Smooth muscle cell (in vitro differentiated cells): ENCODE data around the gene MAML3. TPM values are rescaled to one million over a fixed set of nuclear protein-coding genes. Genes with fewer than 3 reads are reported as not detected.

Experiments used
- DNase-seq: peaks from one replicate; lab custom pipeline; 2025; ENCODE audit not compliant: unreplicated experiment; lab: John Stamatoyannopoulos, UW
- H2AFZ ChIP-seq: fragments of 200-600 bp; sonication (generic); 2 replicates; pipeline ENCODE4 v1.6.0; 2016; ENCODE audit warnings: antibody characterized with exemption, low read depth, mild to moderate bottlenecking
- H3F3A ChIP-seq: fragments of 200-600 bp; sonication (generic); 2 replicates; pipeline ENCODE4 v1.6.0; 2017; ENCODE audit warnings: antibody characterized with exemption, low read depth
- H3K27ac ChIP-seq: fragments of 200-600 bp; sonication (generic); 2 replicates; pipeline ENCODE4 v1.5.1; 2016; ENCODE audit warnings: low read depth, mild to moderate bottlenecking
- H3K27me3 ChIP-seq: fragments of 200-600 bp; sonication (generic); 2 replicates; pipeline ENCODE4 v1.6.1; 2016; ENCODE audit warnings: low read depth, mild to moderate bottlenecking
- H3K36me3 ChIP-seq: fragments of 200-600 bp; sonication (generic); 2 replicates; pipeline ENCODE4 v1.5.1; 2016; ENCODE audit warnings: low read depth
- H3K4me1 ChIP-seq: fragments of 200-600 bp; sonication (generic); 2 replicates; pipeline ENCODE4 v1.5.1; 2016; ENCODE audit warnings: low read depth
- H3K4me2 ChIP-seq: fragments of 200-600 bp; sonication (generic); 2 replicates; pipeline ENCODE4 v1.6.0; 2016; ENCODE audit warnings: mild to moderate bottlenecking
- H3K4me3 ChIP-seq: fragments of 200-600 bp; sonication (generic); 2 replicates; pipeline ENCODE4 v1.5.1; 2016; ENCODE audit warnings: mild to moderate bottlenecking
- H3K79me2 ChIP-seq: fragments of 200-600 bp; sonication (generic); 2 replicates; pipeline ENCODE4 v1.6.0; 2016; ENCODE audit warnings: low read depth, mild to moderate bottlenecking
- H3K9ac ChIP-seq: fragments of 200-600 bp; sonication (generic); 2 replicates; pipeline ENCODE4 v1.6.0; 2016; ENCODE audit warnings: low read depth
- H3K9me3 ChIP-seq: fragments of 200-600 bp; sonication (generic); replicated peaks from 2 replicates; pipeline ENCODE4 v1.5.1; 2016; ENCODE audit warnings: low read depth
- H4K20me1 ChIP-seq: fragments of 200-600 bp; sonication (generic); 2 replicates; pipeline ENCODE4 v1.6.0; 2016; ENCODE audit warnings: low read depth
- CTCF ChIP-seq: fragments of 200-600 bp; sonication (generic); IDR thresholded peaks from 2 replicates; pipeline ENCODE4 v1.5.1; 2017; ENCODE audit warnings: borderline replicate concordance, mild to moderate bottlenecking, antibody characterized with exemption; ENCODE audit not compliant: insufficient read depth, poor library complexity, severe bottlenecking
- WGBS: methylation state at CpG from one replicate; pipeline ENCODE4 v1.1.7; 2016; ENCODE audit warnings: low lambda C conversion rate; 5-methylcytosine and 5-hydroxymethylcytosine counted together
- polyA plus RNA-seq: library from polyadenylated mRNA; unstranded; fragments of >200 nt; fragmentation: Nextera tagmentation; extraction: Ambion mirVana; gene quantifications from 2 replicates; pipeline ENCODE4 v1.2.1, GENCODE V29; 2016
- total RNA-seq: library from RNA; depleted of rRNA; stranded (reverse); fragments of >200 nt; gene quantifications from 2 replicates; pipeline ENCODE4 v1.2.3, GENCODE V29; 2014

MAML3 gene
- total and polyA plus RNA-seq, 2 experiments from 2014 or later, result 4.9 to 12.6 TPM

DNA sequence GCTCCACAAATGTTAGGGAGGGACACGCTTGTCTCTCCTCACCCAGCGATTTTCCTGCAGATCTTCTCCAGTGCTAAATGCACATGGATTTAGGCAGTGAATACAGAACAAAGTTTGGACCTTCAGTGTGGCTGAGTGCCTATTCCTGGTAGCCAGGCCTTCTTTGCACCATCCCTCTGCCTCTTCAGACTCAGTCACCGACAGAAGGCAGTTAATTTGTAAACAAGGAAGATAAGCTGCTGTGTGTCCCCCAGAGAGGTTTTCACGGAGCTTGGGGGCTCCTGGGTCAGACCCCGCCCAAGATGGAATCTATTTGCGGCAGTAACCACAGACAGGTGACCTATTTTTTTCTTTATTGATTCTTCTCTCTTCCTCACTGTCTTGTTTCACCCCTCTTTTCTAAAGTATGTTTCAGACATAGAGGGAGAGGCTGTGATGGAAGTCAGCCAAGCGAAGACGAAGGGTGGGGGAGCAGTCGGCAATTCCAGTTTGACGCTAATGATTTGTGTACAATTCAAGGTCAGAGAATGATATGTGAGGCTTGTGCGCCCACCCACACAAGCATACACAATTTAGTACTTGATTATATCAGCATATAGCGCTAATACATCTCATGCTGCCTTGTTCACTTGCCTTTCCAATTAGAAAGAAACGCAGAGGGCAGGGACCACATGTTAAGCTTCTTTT lies 287.6 kb downstream of the MAML3 start:
- no peak overlapping the region for H3K9ac ChIP-seq
- H3F3A ChIP-seq, result no peaks in the 10 kb centered on the region
- H3K36me3 ChIP-seq, result no peaks in the 10 kb centered on the region
- H3K27me3 ChIP-seq, result no peaks in the 10 kb centered on the region
- no peak overlapping the region for H3K27ac ChIP-seq
- H4K20me1 ChIP-seq, result peaks cover 6% of the 10 kb centered on the region
- no peaks in the 10 kb centered on the region for H3K9me3 ChIP-seq
- no peak overlapping the region for H2AFZ ChIP-seq
- no peak for TF ChIP-seq CTCF
- 80% methylated on average over 13 of the region's 13 CpGs for WGBS
- peaks cover 21% of the 10 kb centered on the region for H3K79me2 ChIP-seq
- DNase-seq, result no peak
- H3K4me1 ChIP-seq, result peaks cover 8% of the 10 kb centered on the region
- no peak overlapping the region for H3K4me2 ChIP-seq
- H3K4me3 ChIP-seq, result no peak overlapping the region

DNA sequence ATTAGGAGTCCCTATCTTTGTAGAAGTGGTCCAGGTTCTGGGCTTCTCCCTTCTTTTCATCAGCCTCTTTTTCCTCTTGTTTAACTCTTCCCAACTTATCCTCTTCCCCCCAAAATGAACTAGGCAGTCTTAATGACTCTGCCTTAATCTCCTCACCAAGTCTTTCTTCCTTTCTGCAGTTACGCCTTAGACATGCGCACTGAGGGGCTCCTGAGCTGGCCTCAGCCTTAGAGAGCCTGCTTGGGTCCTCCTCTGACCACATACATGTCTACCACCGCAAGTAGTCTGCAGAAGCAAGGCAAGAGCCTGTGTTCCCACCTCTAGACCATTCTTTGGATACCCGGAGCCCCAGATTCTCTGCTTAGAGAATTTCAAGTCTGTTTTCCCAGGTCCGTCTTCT lies 288.4 kb downstream of the MAML3 start:
- Histone ChIP-seq H3K4me1 (peaks cover 5% of the 10 kb centered on the region), H3F3A (no peaks in the 10 kb centered on the region), H4K20me1 (peaks cover 6% of the 10 kb centered on the region), H3K79me2 (peaks cover 17% of the 10 kb centered on the region), H3K4me3 (no peak overlapping the region), H3K9me3 (no peaks in the 10 kb centered on the region), H3K4me2 (no peak overlapping the region), H2AFZ (no peak overlapping the region), H3K36me3 (no peaks in the 10 kb centered on the region), H3K27ac (no peak overlapping the region), H3K9ac (no peak overlapping the region), H3K27me3 (no peaks in the 10 kb centered on the region)
- 98% methylated on average over 5 of the region's 5 CpGs for WGBS
- no peak for DNase-seq
- TF ChIP-seq CTCF, result no peak

DNA sequence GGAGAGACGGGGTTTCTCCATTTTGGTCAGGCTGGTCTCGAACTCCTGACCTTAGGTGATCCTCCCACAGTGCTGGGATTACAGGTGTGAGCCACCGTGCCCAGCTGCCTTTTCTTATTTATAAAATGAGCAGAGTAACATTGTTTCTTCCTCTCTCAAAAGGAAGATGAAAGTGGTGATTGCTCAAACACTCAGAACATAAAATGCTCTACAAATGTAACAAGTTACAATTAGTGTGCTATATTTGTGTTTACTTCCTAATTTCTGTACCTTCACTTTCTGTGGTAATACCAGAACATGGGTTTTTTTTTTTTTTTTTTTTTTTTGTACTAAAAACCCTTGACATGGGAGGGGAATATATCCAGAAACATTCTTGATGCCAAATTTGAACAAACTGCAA lies 290.5 kb downstream of the MAML3 start:
- Histone ChIP-seq H2AFZ (no peak overlapping the region), H3K27me3 (no peaks in the 10 kb centered on the region), H3F3A (no peaks in the 10 kb centered on the region), H3K36me3 (no peaks in the 10 kb centered on the region), H4K20me1 (peaks cover 11% of the 10 kb centered on the region), H3K9ac (no peak overlapping the region), H3K4me1 (peaks cover 10% of the 10 kb centered on the region), H3K9me3 (no peaks in the 10 kb centered on the region), H3K79me2 (peaks cover 13% of the 10 kb centered on the region), H3K4me2 (no peak overlapping the region), H3K4me3 (no peak overlapping the region), H3K27ac (no peak overlapping the region)
- no peak for DNase-seq
- no peak for TF ChIP-seq CTCF
- WGBS, result 86% methylated on average over 3 of the region's 3 CpGs

GRCh38 chr4:139861471-139861870 lies 292.5 kb downstream of the MAML3 start:
- Histone ChIP-seq H4K20me1 (peaks cover 27% of the 10 kb centered on the region), H3K27me3 (no peaks in the 10 kb centered on the region), H3K9ac (no peak overlapping the region), H3F3A (peaks cover 2% of the 10 kb centered on the region), H3K4me1 (peaks cover 26% of the 10 kb centered on the region), H2AFZ (no peak overlapping the region), H3K36me3 (no peaks in the 10 kb centered on the region), H3K79me2 (peaks cover 5% of the 10 kb centered on the region), H3K27ac (no peak overlapping the region), H3K4me2 (no peak overlapping the region), H3K9me3 (no peaks in the 10 kb centered on the region), H3K4me3 (no peak overlapping the region)
- 80% methylated on average over 4 of the region's 4 CpGs for WGBS
- no peak for TF ChIP-seq CTCF
- DNase-seq, result no peak
